ENCODE measurements around the gene HSD17B1. TPM values are rescaled to one million over a fixed set of nuclear protein-coding genes. Genes with fewer than 3 reads are reported as not detected.
A peak's percentile ranks its signal among the peaks of the same experiment; 100 is the strongest.

HSD17B1 gene
- total and polyA plus RNA-seq, 2 donors (not counting 1 experiment from before 2014, with no cell fraction given), result 0.40 to 2.6 TPM

- Histone ChIP-seq H3K4me1 (ENCODE audit: control insufficient read depth, extremely low read depth, insufficient read depth, low read length) (no peaks in the 10 kb centered on the region), H3K27ac (ENCODE audit: insufficient read depth, low read length) (no peak overlapping the region), H3K9me3 (ENCODE audit: control insufficient read depth, insufficient read depth, low read depth, low read length) (no peaks in the 10 kb centered on the region), H3K27me3 (ENCODE audit: control insufficient read depth, insufficient read depth, low read length) (no peaks in the 10 kb centered on the region), H3K4me3 (replicated peaks in 1 of 4; ENCODE audit: control extremely low read depth in 1 of 4, insufficient read depth in 1 of 4, low read depth in 3 of 4, low read length in 4 of 4) (no peak overlapping the region), H3K36me3 (ENCODE audit: control insufficient read depth, insufficient read depth, low read length) (peaks cover 12% of the 10 kb centered on the region), H2AFZ (ENCODE audit: low read length) (no peak overlapping the region), H3K9ac (ENCODE audit: insufficient read depth, low read length) (no peak overlapping the region), H4K20me1 (ENCODE audit: control insufficient read depth, extremely low read depth, insufficient read depth, low read length) (no peaks in the 10 kb centered on the region), H3K79me2 (ENCODE audit: control insufficient read depth, insufficient read depth, low read length) (no peaks in the 10 kb centered on the region), H3K4me2 (ENCODE audit: extremely low read depth, insufficient read depth, low read length) (no peak overlapping the region)
- no peak for DNase-seq (ENCODE audit: low read depth in 2 of 2)
- TF ChIP-seq EZH2 (IDR thresholded peaks at IDR 0.05; ENCODE audit: low read length, missing control alignments) (no peak), CTCF (conservative IDR thresholded peaks at IDR 0.05 in 1 of 2, IDR thresholded peaks at IDR 0.05 in 1 of 2; ENCODE audit: low read depth in 1 of 2, low read length in 2 of 2) (no peak)
These were observed 5.7 kb upstream of the HSD17B1 start for GRCh38 chr17:42547001-42547461.

- Histone ChIP-seq H3K79me2 (ENCODE audit: control insufficient read depth, insufficient read depth, low read length) (no peaks in the 10 kb centered on the region), H3K4me1 (ENCODE audit: control insufficient read depth, extremely low read depth, insufficient read depth, low read length) (no peaks in the 10 kb centered on the region)
These were observed 5.0 kb upstream of the HSD17B1 start for GRCh38 chr17:42547698-42548069.

GRCh38 chr17:42548070-42548837 is 4.5 kb upstream of the HSD17B1 start:
- Histone ChIP-seq H3K4me1 (ENCODE audit: control insufficient read depth, extremely low read depth, insufficient read depth, low read length) (no peaks in the 10 kb centered on the region), H3K9ac (ENCODE audit: insufficient read depth, low read length) (no peak overlapping the region), H3K36me3 (ENCODE audit: control insufficient read depth, insufficient read depth, low read length) (peaks cover 11% of the 10 kb centered on the region), H3K79me2 (ENCODE audit: control insufficient read depth, insufficient read depth, low read length) (no peaks in the 10 kb centered on the region), H3K4me2 (ENCODE audit: extremely low read depth, insufficient read depth, low read length) (no peak overlapping the region), H3K27me3 (ENCODE audit: control insufficient read depth, insufficient read depth, low read length) (no peaks in the 10 kb centered on the region), H3K4me3 (replicated peaks in 1 of 4; ENCODE audit: control extremely low read depth in 1 of 4, insufficient read depth in 1 of 4, low read depth in 3 of 4, low read length in 4 of 4) (no peak overlapping the region), H3K9me3 (ENCODE audit: control insufficient read depth, insufficient read depth, low read depth, low read length) (no peaks in the 10 kb centered on the region), H2AFZ (ENCODE audit: low read length) (no peak overlapping the region), H4K20me1 (ENCODE audit: control insufficient read depth, extremely low read depth, insufficient read depth, low read length) (no peaks in the 10 kb centered on the region), H3K27ac (ENCODE audit: insufficient read depth, low read length) (no peak overlapping the region)
- DNase-seq (ENCODE audit: low read depth in 2 of 2), result peak in 1 of 2 donors; percentile 54
- TF ChIP-seq CTCF (conservative IDR thresholded peaks at IDR 0.05 in 1 of 2, IDR thresholded peaks at IDR 0.05 in 1 of 2; ENCODE audit: low read depth in 1 of 2, low read length in 2 of 2), result peak in 1 of 2 donors; percentile 16
- TF ChIP-seq EZH2 (IDR thresholded peaks at IDR 0.05; ENCODE audit: low read length, missing control alignments), result no peak

More at GRCh38 chr17:42547698-42548069, 5.0 kb upstream of the HSD17B1 start:
- no peak overlapping the region for H2AFZ ChIP-seq (ENCODE audit: low read length)
- H4K20me1 ChIP-seq (ENCODE audit: control insufficient read depth, extremely low read depth, insufficient read depth, low read length), result no peaks in the 10 kb centered on the region
- H3K9me3 ChIP-seq (ENCODE audit: control insufficient read depth, insufficient read depth, low read depth, low read length), result no peaks in the 10 kb centered on the region
- H3K27ac ChIP-seq (ENCODE audit: insufficient read depth, low read length), result no peak overlapping the region
- TF ChIP-seq EZH2 (IDR thresholded peaks at IDR 0.05; ENCODE audit: low read length, missing control alignments), result no peak
- no peak for TF ChIP-seq CTCF (conservative IDR thresholded peaks at IDR 0.05 in 1 of 2, IDR thresholded peaks at IDR 0.05 in 1 of 2; ENCODE audit: low read depth in 1 of 2, low read length in 2 of 2)
- H3K27me3 ChIP-seq (ENCODE audit: control insufficient read depth, insufficient read depth, low read length), result no peaks in the 10 kb centered on the region
- DNase-seq (ENCODE audit: low read depth in 2 of 2), result no peak
- H3K9ac ChIP-seq (ENCODE audit: insufficient read depth, low read length), result no peak overlapping the region
- H3K36me3 ChIP-seq (ENCODE audit: control insufficient read depth, insufficient read depth, low read length), result peaks cover 12% of the 10 kb centered on the region
- H3K4me2 ChIP-seq (ENCODE audit: extremely low read depth, insufficient read depth, low read length), result no peak overlapping the region
- H3K4me3 ChIP-seq (replicated peaks in 1 of 4; ENCODE audit: control extremely low read depth in 1 of 4, insufficient read depth in 1 of 4, low read depth in 3 of 4, low read length in 4 of 4), result no peak overlapping the region

All from fibroblast of lung (primary cell).